ENCODE measurements around the gene PSIP1. TPM values are rescaled to one million over a fixed set of nuclear protein-coding genes. Genes with fewer than 3 reads are reported as not detected.
A peak's percentile ranks its signal among the peaks of the same experiment; 100 is the strongest.

PSIP1 gene
- total and polyA plus RNA-seq, 11 donors, result 15.9 to 29.1 (median 20.9) TPM

DNA sequence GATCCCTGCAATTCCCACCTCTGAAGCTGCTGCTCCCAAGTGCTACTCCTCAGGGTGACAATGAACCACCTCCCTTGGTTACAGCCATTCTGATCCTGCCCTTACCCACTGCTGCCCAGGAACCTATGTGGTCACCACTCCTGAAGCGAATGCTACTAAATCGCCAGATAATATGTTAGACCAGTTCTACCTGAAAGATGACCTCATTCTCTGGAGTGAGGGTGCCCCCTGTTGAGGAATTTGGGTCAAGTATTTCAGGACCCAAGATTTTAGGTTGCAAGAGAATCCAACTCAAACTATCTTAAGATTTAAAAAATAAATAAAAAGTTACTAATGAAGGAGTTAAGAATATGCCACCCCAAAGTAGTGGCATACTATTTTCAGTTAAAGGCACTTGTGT is 93.9 kb downstream of the PSIP1 start:
- peak in 1 of 4 donors; percentile 43 for ATAC-seq
- Histone ChIP-seq H3K4me3 (no peak overlapping the region), H3K27me3 (no peaks in the 10 kb centered on the region), H3K4me1 (peaks cover 0 to 3% (median under 1%) of the 10 kb centered on the region in 12 donors), H3K9me3 (no peaks in the 10 kb centered on the region), H3K27ac (no peak overlapping the region), H3K36me3 (no peaks in the 10 kb centered on the region)
- no peak for TF ChIP-seq POLR2A (IDR thresholded peaks at IDR 0.05)
- TF ChIP-seq, protein P1, sequence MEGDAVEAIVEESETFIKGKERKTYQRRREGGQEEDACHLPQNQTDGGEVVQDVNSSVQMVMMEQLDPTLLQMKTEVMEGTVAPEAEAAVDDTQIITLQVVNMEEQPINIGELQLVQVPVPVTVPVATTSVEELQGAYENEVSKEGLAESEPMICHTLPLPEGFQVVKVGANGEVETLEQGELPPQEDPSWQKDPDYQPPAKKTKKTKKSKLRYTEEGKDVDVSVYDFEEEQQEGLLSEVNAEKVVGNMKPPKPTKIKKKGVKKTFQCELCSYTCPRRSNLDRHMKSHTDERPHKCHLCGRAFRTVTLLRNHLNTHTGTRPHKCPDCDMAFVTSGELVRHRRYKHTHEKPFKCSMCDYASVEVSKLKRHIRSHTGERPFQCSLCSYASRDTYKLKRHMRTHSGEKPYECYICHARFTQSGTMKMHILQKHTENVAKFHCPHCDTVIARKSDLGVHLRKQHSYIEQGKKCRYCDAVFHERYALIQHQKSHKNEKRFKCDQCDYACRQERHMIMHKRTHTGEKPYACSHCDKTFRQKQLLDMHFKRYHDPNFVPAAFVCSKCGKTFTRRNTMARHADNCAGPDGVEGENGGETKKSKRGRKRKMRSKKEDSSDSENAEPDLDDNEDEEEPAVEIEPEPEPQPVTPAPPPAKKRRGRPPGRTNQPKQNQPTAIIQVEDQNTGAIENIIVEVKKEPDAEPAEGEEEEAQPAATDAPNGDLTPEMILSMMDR (IDR thresholded peaks at IDR 0.05), result peak in 9 of 12 donors; percentile 17 to 51 (median 38)
- 70 to 79% (median 72%) methylated on average over 2 of the region's 2 CpGs for WGBS, 4 donors
- intact Hi-C loops (cut with DNase I), result loop anchor here in 5 of 10 donors (5.0 to 10.0 kb wide), 2 partner anchors 202 to 205 kb away; no protein-coding TSS in a partner anchor
- no peak for DNase-seq

Other genes starting within 250 kb of the PSIP1 start
- 1 to 10 TPM; 1.0 to 5.9 (median 1.5) TPM for gene TTC39B, start 203.8 kb downstream of the PSIP1 start, total RNA-seq
- under 1 TPM; 0.42 to 0.51 TPM for gene TTC39B, start 203.8 kb downstream of the PSIP1 start, polyA plus RNA-seq
- 10 to 100 TPM; 22.3 to 41.1 (median 30.6) TPM for gene SNAPC3, start 88.1 kb downstream of the PSIP1 start, total RNA-seq
- gene SNAPC3, start 88.1 kb downstream of the PSIP1 start, polyA plus RNA-seq, result 10 to 100 TPM; 12.5 to 19.9 TPM
- 1 to 10 TPM in 7 of 9 donors, under 1 TPM in 2; 0.44 to 3.4 (median 1.4) TPM for gene CCDC171, start 42.1 kb upstream of the PSIP1 start, total RNA-seq
- under 1 TPM; 0.30 to 0.47 TPM for gene CCDC171, start 42.1 kb upstream of the PSIP1 start, polyA plus RNA-seq